IPS-18c (cell line): ENCODE data around the gene YIF1A.
"Not testable (repeated sequence)": the region's sequence is repeated elsewhere in the genome, so short reads cannot be mapped to it uniquely, and the experiment has no call there.

Experiments used
- H3K4me3 ChIP-seq: 2 replicates; pipeline ENCODE4 v1.7.0; 2013; ENCODE audit warnings: low read depth, mild to moderate bottlenecking, low read length, moderate library complexity; ENCODE audit not compliant: insufficient read depth
- H3K9me3 ChIP-seq: one replicate; pipeline ENCODE4 v1.6.1; 2013; ENCODE audit warnings: mild to moderate bottlenecking, low read length, moderate library complexity; ENCODE audit not compliant: control insufficient read depth, insufficient read depth

Gene YIF1A

GRCh38 chr11:66267039-66267378 lies 21.9 kb downstream of the YIF1A start:
- H3K9me3 ChIP-seq = no peaks in the 10 kb centered on the region
- H3K4me3 ChIP-seq = peak overlapping the region; percentile 61

GRCh38 chr11:66266378-66267038 lies 22.4 kb downstream of the YIF1A start:
- peaks cover 2% of the 10 kb centered on the region for H3K9me3 ChIP-seq
- no peak overlapping the region; the same call in 1 of the 2 replicates for H3K4me3 ChIP-seq

DNA sequence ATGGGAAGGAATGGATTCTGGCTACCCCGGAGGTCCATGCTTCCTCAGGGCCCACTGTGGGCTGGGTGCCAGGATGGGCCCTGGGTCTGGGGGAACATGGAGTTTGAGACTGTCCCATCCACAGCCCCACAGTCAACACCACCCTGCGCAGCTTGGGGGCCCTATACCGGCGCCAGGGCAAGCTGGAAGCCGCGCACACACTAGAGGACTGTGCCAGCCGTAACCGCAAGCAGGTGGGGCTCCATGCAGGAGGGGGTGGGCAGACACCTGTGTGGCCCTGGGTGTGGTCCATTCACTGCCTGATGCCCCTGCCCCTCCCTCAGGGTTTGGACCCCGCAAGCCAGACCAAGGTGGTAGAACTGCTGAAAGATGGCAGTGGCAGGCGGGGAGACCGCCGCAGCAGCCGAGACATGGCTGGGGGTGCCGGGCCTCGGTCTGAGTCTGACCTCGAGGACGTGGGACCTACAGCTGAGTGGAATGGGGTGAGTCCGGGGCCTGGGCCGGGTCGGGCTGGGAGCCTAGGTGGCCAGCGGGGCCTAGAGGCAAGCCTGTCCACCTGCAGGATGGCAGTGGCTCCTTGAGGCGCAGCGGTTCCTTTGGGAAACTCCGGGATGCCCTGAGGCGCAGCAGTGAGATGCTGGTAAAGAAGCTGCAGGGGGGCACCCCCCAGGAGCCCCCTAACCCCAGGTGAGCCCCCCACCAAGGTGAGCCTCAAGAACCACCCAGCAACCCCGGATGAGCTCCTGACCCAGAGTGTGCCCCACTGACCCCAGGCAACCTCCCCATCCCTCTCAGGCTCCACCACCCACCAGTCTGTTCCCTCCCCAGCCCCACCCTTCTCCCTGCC lies 23.2 kb downstream of the YIF1A start:
- no peak overlapping the region for H3K4me3 ChIP-seq

DNA sequence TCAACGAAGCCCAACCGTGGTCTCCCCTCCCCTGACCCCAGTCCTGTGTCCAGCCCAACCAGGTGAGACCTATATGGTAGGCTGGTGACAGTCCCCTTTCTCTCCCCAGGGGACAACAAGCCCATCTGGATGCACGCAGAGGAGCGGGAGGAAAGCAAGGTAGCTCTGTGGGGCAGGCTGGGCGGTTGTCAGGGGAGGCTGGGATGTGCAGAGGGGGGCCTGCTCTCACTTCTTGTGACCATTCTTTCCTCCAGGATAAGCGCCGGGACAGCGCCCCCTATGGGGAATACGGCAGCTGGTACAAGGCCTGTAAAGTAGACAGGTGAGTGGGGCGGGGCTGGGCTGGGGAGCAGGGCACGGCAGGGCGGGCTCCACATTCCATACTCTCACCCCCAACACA lies 24.0 kb downstream of the YIF1A start:
- H3K4me3 ChIP-seq = no peak overlapping the region
- H3K9me3 ChIP-seq = peaks cover 2% of the 10 kb centered on the region

More for the DNA sequence above, 23.2 kb downstream of the YIF1A start:
- H3K9me3 ChIP-seq = peaks cover 2% of the 10 kb centered on the region

DNA sequence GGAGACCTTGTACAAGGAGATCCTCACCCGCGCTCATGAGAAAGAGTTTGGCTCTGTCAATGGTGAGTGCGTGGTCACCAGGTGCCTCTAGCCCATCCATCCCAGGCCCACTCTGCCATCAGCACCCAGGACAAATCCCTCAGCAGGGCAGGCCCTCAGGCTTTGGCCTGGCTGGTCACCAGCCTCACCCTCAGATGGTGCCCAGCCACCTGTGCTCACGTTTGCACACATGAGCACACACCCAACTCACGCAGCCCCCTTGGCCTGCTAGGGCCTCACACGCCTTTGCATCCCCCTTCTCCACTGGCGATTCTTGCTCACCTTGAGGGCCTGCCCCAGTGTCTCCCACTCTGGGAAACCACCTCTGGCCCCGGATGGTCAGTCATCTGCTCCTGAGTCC lies 24.6 kb downstream of the YIF1A start:
- Histone ChIP-seq H3K9me3 (peaks cover 2% of the 10 kb centered on the region), H3K4me3 (no peak overlapping the region)

DNA sequence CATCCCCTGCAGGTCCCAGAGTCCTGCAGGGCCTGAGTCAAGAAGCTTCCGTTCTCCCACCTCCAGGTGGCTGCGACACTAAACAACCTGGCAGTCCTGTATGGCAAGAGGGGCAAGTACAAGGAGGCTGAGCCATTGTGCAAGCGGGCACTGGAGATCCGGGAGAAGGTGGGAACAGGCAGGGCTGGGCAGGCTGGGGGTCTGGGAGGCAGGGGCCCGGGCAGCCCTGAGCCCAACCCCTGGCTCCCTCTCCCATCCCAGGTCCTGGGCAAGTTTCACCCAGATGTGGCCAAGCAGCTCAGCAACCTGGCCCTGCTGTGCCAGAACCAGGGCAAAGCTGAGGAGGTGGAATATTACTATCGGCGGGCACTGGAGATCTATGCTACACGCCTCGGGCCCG lies 25.2 kb downstream of the YIF1A start:
- no peak overlapping the region for H3K4me3 ChIP-seq

GRCh38 chr11:66263231-66263630 lies 25.7 kb downstream of the YIF1A start:
- H3K4me3 ChIP-seq = no peak overlapping the region
- peaks cover 2% of the 10 kb centered on the region for H3K9me3 ChIP-seq

More for the DNA sequence above, 25.2 kb downstream of the YIF1A start:
- peaks cover 2% of the 10 kb centered on the region for H3K9me3 ChIP-seq

DNA sequence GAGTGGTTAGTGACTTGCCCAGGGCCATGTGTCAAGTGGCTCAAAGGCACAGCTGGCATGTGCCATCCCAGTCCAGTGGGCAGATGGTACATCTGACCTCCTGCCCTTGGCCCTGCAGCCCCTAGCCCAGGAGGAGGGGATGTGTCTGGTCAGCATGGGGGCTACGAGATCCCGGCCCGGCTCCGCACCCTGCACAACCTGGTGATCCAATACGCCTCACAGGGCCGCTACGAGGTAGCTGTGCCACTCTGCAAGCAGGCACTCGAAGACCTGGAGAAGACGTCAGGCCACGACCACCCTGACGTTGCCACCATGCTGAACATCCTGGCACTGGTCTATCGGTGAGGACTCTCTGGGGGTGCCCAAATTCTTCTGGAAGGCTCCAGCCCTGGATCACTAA lies 26.2 kb downstream of the YIF1A start:
- H3K4me3 ChIP-seq = no peak overlapping the region
- peaks cover 2% of the 10 kb centered on the region for H3K9me3 ChIP-seq

- H3K9me3 ChIP-seq = peaks cover 2% of the 10 kb centered on the region
- H3K4me3 ChIP-seq = no peak overlapping the region
Measured at GRCh38 chr11:66262191-66262590, 26.8 kb downstream of the YIF1A start.

- Histone ChIP-seq H3K9me3 (peaks cover 2% of the 10 kb centered on the region), H3K4me3 (no peak overlapping the region)
Measured at GRCh38 chr11:66261578-66261977, 27.4 kb downstream of the YIF1A start.

GRCh38 chr11:66259956-66260355 lies 29.0 kb downstream of the YIF1A start:
- no peak overlapping the region for H3K4me3 ChIP-seq
- peaks cover 2% of the 10 kb centered on the region for H3K9me3 ChIP-seq

- H3K4me3 ChIP-seq = no peak overlapping the region
- peaks cover 2% of the 10 kb centered on the region for H3K9me3 ChIP-seq
Measured at GRCh38 chr11:66259225-66259624, 29.7 kb downstream of the YIF1A start.

GRCh38 chr11:66258473-66258893 lies 30.5 kb downstream of the YIF1A start:
- peaks cover 2% of the 10 kb centered on the region for H3K9me3 ChIP-seq
- peak overlapping the region; percentile 100 for H3K4me3 ChIP-seq

- not testable (repeated sequence) for H3K9me3 ChIP-seq, H3K4me3 ChIP-seq
Measured at GRCh38 chr11:66253081-66253480, 35.9 kb downstream of the YIF1A start.

DNA sequence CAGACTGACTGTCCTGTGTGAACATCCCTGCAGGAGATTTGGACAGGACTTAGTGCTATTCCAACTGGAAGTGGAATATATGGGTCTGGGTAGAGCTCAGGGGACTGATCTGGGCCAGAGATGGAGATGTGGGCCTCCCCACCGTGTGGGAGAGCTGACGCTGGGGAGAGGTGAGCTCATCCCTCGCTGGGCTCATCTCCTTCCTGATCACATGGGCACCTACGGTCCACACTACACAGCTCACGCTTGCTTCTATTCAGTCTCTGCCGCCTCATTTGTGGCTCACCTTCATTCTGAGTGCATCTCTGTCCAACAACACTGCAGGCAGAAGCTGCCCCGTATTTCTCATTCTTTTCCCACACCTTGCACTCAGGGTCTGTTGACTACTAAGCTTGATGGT lies 37.1 kb downstream of the YIF1A start:
- Histone ChIP-seq H3K4me3 (no peak overlapping the region), H3K9me3 (no peaks in the 10 kb centered on the region)

GRCh38 chr11:66248903-66249302 lies 40.0 kb downstream of the YIF1A start:
- Histone ChIP-seq H3K9me3 (no peaks in the 10 kb centered on the region), H3K4me3 (no peak overlapping the region)

GRCh38 chr11:66247801-66248200 lies 41.1 kb downstream of the YIF1A start:
- H3K4me3 ChIP-seq = no peak overlapping the region
- H3K9me3 ChIP-seq = no peaks in the 10 kb centered on the region

DNA sequence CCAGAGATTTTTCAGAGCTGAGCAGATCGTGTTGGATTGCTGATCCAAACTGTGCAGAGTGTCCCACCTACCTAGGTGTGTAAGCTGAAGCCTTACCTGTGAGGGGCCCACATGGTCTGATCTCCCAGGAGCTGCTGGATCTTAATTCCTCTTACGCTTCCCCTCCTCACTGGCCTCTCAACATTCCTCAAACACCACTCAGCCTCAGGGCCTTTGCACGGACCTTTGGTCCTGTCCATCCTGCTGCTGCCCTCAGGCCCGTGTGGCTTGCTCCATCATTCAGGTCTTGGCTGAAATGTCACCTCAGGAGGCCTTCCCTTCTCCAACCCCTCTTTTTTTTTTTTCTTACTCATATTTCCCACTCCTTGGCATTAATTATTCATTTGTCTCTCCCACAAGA lies 41.6 kb downstream of the YIF1A start:
- Histone ChIP-seq H3K9me3 (no peaks in the 10 kb centered on the region), H3K4me3 (no peak overlapping the region)
